ENCODE measurements around the gene OR8S1.

Gene OR8S1

DNA sequence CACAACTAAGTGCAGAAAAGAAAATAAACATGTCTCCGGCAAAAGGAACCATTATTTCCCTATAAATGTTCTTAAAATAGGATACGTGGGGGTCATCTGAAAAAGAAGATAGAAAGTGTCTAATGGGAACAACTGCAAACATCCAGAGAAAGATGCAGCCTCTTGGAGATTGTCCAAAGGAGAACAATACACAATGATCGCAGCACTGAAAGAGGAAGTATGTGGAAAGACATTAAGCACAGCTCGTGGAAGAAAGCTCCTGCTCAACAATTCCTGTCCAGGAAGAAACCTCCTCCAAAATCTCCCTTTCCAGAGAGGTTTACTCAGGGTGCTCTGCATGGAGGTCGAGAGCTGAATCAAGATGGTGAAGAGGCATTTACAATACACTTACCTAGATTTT is 46.9 kb downstream of the OR8S1 start:
- H3K27ac ChIP-seq: no peak overlapping the region
- TF ChIP-seq, protein P1, sequence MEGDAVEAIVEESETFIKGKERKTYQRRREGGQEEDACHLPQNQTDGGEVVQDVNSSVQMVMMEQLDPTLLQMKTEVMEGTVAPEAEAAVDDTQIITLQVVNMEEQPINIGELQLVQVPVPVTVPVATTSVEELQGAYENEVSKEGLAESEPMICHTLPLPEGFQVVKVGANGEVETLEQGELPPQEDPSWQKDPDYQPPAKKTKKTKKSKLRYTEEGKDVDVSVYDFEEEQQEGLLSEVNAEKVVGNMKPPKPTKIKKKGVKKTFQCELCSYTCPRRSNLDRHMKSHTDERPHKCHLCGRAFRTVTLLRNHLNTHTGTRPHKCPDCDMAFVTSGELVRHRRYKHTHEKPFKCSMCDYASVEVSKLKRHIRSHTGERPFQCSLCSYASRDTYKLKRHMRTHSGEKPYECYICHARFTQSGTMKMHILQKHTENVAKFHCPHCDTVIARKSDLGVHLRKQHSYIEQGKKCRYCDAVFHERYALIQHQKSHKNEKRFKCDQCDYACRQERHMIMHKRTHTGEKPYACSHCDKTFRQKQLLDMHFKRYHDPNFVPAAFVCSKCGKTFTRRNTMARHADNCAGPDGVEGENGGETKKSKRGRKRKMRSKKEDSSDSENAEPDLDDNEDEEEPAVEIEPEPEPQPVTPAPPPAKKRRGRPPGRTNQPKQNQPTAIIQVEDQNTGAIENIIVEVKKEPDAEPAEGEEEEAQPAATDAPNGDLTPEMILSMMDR (conservative IDR thresholded peaks at IDR 0.05): no peak
